Endothelial cell of umbilical vein (primary cell): ENCODE measurements around the gene CDH23.

ENCODE experiments used
- CTCF ChIP-seq, 2 donors: IDR thresholded peaks; 1 replicate in 1 of 2; 2 replicates in 1 of 2; pipeline ENCODE4 v1.5.1; 2011; ENCODE audit warnings: low read length in 2 of 2, mild to moderate bottlenecking in 2 of 2, moderate library complexity in 2 of 2, control low read depth in 1 of 2, inconsistent platforms in 1 of 2, low read depth in 1 of 2; ENCODE audit not compliant: insufficient read depth in 1 of 2; ENCODE audit errors: extremely low read depth in 1 of 2
- EZH2 ChIP-seq: IDR thresholded peaks from 2 replicates; pipeline ENCODE4 v1.6.1; 2012; ENCODE audit warnings: borderline replicate concordance, low read depth, mild to moderate bottlenecking, moderate library complexity, low read length, inconsistent platforms; ENCODE audit not compliant: severe bottlenecking
- POLR2A ChIP-seq: IDR thresholded peaks from 2 replicates; pipeline ENCODE4 v1.6.1; 2012; ENCODE audit warnings: low read depth, mild to moderate bottlenecking, control low read depth, low read length

GRCh38 chr10:71374481-71375233 is 22.1 kb upstream of the CDH23 start:
- TF ChIP-seq CTCF (IDR thresholded peaks at IDR 0.05; ENCODE audit: extremely low read depth in 1 of 2, insufficient read depth in 1 of 2, low read depth in 1 of 2, low read length in 2 of 2) (no peak), POLR2A (no peak), EZH2 (no peak)
